ENCODE data around the gene ZDHHC11. TPM values are rescaled to one million over a fixed set of nuclear protein-coding genes. Genes with fewer than 3 reads are reported as not detected.
A peak's percentile ranks its signal among the peaks of the same experiment; 100 is the strongest.
"Not testable (repeated sequence)": the region's sequence is repeated elsewhere in the genome, so short reads cannot be mapped to it uniquely, and the experiment has no call there.

ZDHHC11 gene
- total and polyA plus RNA-seq, 9 donors, result 1.1 to 25.6 (median 4.7) TPM

- H3K9me3 ChIP-seq, result no peaks in the 10 kb centered on the region
- H3K27ac ChIP-seq, result no peak overlapping the region
- peak in 1 of 5 donors; percentile 0 for DNase-seq
- no peak for TF ChIP-seq POLR2A (IDR thresholded peaks at IDR 0.05)
- TF ChIP-seq EP300 (IDR thresholded peaks at IDR 0.05), result no peak
- no peak for TF ChIP-seq CTCF (IDR thresholded peaks at IDR 0.05)
- no peaks in the 10 kb centered on the region for H3K36me3 ChIP-seq
- no peak overlapping the region for H3K4me3 ChIP-seq
- 10 to 25% (median 14%) methylated on average over 5 of the region's 5 CpGs for WGBS, 3 donors
- intact Hi-C loops (cut with DNase I), result no loop called here
- no peaks in the 10 kb centered on the region for H3K4me1 ChIP-seq (ENCODE audit: insufficient read depth)
- H3K27me3 ChIP-seq, result no peaks in the 10 kb centered on the region
Observed at GRCh38 chr5:852018-852417, 1.2 kb upstream of the ZDHHC11 start.

GRCh38 chr5:851553-851952, 767 bp upstream of the ZDHHC11 start:
- no peak overlapping the region for H3K4me3 ChIP-seq
- 71 to 76% (median 71%) methylated on average over 16 of the region's 16 CpGs for WGBS, 3 donors
- H3K4me1 ChIP-seq (ENCODE audit: insufficient read depth), result no peaks in the 10 kb centered on the region

GRCh38 chr5:851076-851475, 290 bp upstream of the ZDHHC11 start:
- no peak for TF ChIP-seq EP300 (IDR thresholded peaks at IDR 0.05)
- TF ChIP-seq CTCF (IDR thresholded peaks at IDR 0.05), result no peak
- TF ChIP-seq POLR2A (IDR thresholded peaks at IDR 0.05), result no peak
- H3K4me3 ChIP-seq, result no peak overlapping the region
- H3K4me1 ChIP-seq (ENCODE audit: insufficient read depth), result no peaks in the 10 kb centered on the region
- DNase-seq, result peak in 1 of 5 donors; percentile 13
- intact Hi-C loops (cut with DNase I), result no loop called here
- H3K27ac ChIP-seq, result no peak overlapping the region
- no peaks in the 10 kb centered on the region for H3K9me3 ChIP-seq
- no peaks in the 10 kb centered on the region for H3K36me3 ChIP-seq
- WGBS, 3 donors, result 40 to 62% (median 60%) methylated on average over 19 of the region's 19 CpGs
- no peaks in the 10 kb centered on the region for H3K27me3 ChIP-seq

More at GRCh38 chr5:851553-851952, 767 bp upstream of the ZDHHC11 start:
- Histone ChIP-seq H3K36me3 (no peaks in the 10 kb centered on the region), H3K27ac (no peak overlapping the region), H3K27me3 (no peaks in the 10 kb centered on the region), H3K9me3 (no peaks in the 10 kb centered on the region)
- intact Hi-C loops (cut with DNase I), result no loop called here
- DNase-seq, result peak in 2 of 5 donors; percentile 9 to 25
- TF ChIP-seq EP300 (IDR thresholded peaks at IDR 0.05), result no peak
- TF ChIP-seq POLR2A (IDR thresholded peaks at IDR 0.05), result no peak
- no peak for TF ChIP-seq CTCF (IDR thresholded peaks at IDR 0.05)

- Histone ChIP-seq H3K4me1 (ENCODE audit: insufficient read depth) (no peaks in the 10 kb centered on the region), H3K9me3 (no peaks in the 10 kb centered on the region), H3K27me3 (no peaks in the 10 kb centered on the region), H3K36me3 (no peaks in the 10 kb centered on the region), H3K27ac (no peak overlapping the region), H3K4me3 (no peak overlapping the region)
- DNase-seq, result peak in 3 of 5 donors; percentile 7 to 19 (median 12)
- WGBS, 3 donors, result 56 to 73% (median 61%) methylated on average over 20 of the region's 20 CpGs
- intact Hi-C loops (cut with DNase I), result no loop called here
- TF ChIP-seq POLR2A (IDR thresholded peaks at IDR 0.05), result no peak
Observed at GRCh38 chr5:849651-850301, 1.0 kb downstream of the ZDHHC11 start.

GRCh38 chr5:848671-849111, 2.1 kb downstream of the ZDHHC11 start:
- Histone ChIP-seq H3K4me1 (ENCODE audit: insufficient read depth) (no peaks in the 10 kb centered on the region), H3K27ac (no peak overlapping the region), H3K36me3 (no peaks in the 10 kb centered on the region), H3K27me3 (no peaks in the 10 kb centered on the region), H3K9me3 (no peaks in the 10 kb centered on the region), H3K4me3 (no peak overlapping the region)
- intact Hi-C loops (cut with DNase I), result no loop called here
- no peak for TF ChIP-seq EP300 (IDR thresholded peaks at IDR 0.05)
- TF ChIP-seq POLR2A (IDR thresholded peaks at IDR 0.05), result no peak
- TF ChIP-seq CTCF (IDR thresholded peaks at IDR 0.05), result no peak
- peak in 3 of 5 donors; percentile 5 to 23 (median 8) for DNase-seq
- 87 to 90% (median 89%) methylated on average over 11 to 14 of the region's 14 CpGs for WGBS, 3 donors

- intact Hi-C loops (cut with DNase I), result loop anchor here in 2 of 4 donors (2.0 kb wide), 2 partner anchors 89 to 91 kb away; no protein-coding TSS in a partner anchor
- H3K36me3 ChIP-seq; H3K27ac ChIP-seq; H3K4me1 ChIP-seq (ENCODE audit: insufficient read depth); H3K9me3 ChIP-seq; H3K27me3 ChIP-seq; H3K4me3 ChIP-seq: not testable (repeated sequence)
- DNase-seq, result peak in 2 of 5 donors; percentile 8
- whole genome bisulfite sequencing, 3 donors, result 89 to 92% (median 89%) methylated on average over 6 of the region's 7 CpGs
Observed at GRCh38 chr5:847736-848135, 3.0 kb downstream of the ZDHHC11 start.

GRCh38 chr5:847212-847611, 3.6 kb downstream of the ZDHHC11 start:
- intact Hi-C loops (cut with DNase I), result loop anchor here in 2 of 4 donors (2.0 kb wide), 2 partner anchors 88 to 90 kb away; no protein-coding TSS in a partner anchor
- DNase-seq, result peak in 1 of 5 donors; percentile 10
- H3K27me3 ChIP-seq; H3K4me3 ChIP-seq; H3K36me3 ChIP-seq; H3K9me3 ChIP-seq; H3K27ac ChIP-seq; H3K4me1 ChIP-seq (ENCODE audit: insufficient read depth): not testable (repeated sequence)
- 86 to 93% (median 88%) methylated on average over 6 to 15 of the region's 18 CpGs for WGBS, 3 donors
